Chondrocyte (in vitro differentiated cells): ENCODE data around the gene CACNA1S. TPM values are rescaled to one million over a fixed set of nuclear protein-coding genes. Genes with fewer than 3 reads are reported as not detected.

ENCODE experiments used
- DNase-seq: peaks from one replicate; pipeline ENCODE4 v3.0.0; 2021; ENCODE audit warnings: mixed read lengths, low spot score
- H3K27ac Mint-ChIP-seq: one replicate; pipeline ENCODE4 v1.8.0; 2021; ENCODE audit warnings: mild to moderate bottlenecking, moderate library complexity, mixed read lengths; ENCODE audit not compliant: unreplicated experiment
- H3K27me3 Mint-ChIP-seq: 2 replicates; pipeline ENCODE4 v1.8.0; 2021; ENCODE audit warnings: low read depth, mixed read lengths
- H3K36me3 Mint-ChIP-seq: 2 replicates; pipeline ENCODE4 v1.8.0; 2021; ENCODE audit warnings: low read depth, mixed read lengths
- H3K4me1 Mint-ChIP-seq: 2 replicates; pipeline ENCODE4 v1.8.0; 2021; ENCODE audit warnings: low read depth, mild to moderate bottlenecking, mixed read lengths
- H3K4me3 Mint-ChIP-seq: one replicate; pipeline ENCODE4 v1.8.0; 2021; ENCODE audit warnings: mild to moderate bottlenecking, moderate library complexity, mixed read lengths; ENCODE audit not compliant: unreplicated experiment
- H3K9me3 Mint-ChIP-seq: 2 replicates; pipeline ENCODE4 v1.8.0; 2021; ENCODE audit warnings: low read depth, mixed read lengths
- CTCF ChIP-seq: fragments of 200-600 bp; sonication (generic); IDR thresholded peaks from 2 replicates; pipeline ENCODE4 v1.5.0; 2021; ENCODE audit warnings: antibody characterized with exemption, mild to moderate bottlenecking, moderate library complexity
- total RNA-seq: library from RNA; stranded (reverse); gene quantifications from 3 replicates; pipeline ENCODE4 v1.2.1, GENCODE V29; 2021

The CACNA1S gene
- total RNA-seq, 1 donor from 2014 or later = 0.40 TPM

GRCh38 chr1:201026234-201026633, 86.0 kb downstream of the CACNA1S start:
- H3K36me3 Mint-ChIP-seq = no peaks in the 10 kb centered on the region
- TF ChIP-seq CTCF = no peak
- peak overlapping the region; percentile 51 for H3K27ac Mint-ChIP-seq
- no peak overlapping the region for H3K4me3 Mint-ChIP-seq
- H3K4me1 Mint-ChIP-seq = peaks cover 32% of the 10 kb centered on the region
- no peaks in the 10 kb centered on the region for H3K9me3 Mint-ChIP-seq
- no peak for DNase-seq
- H3K27me3 Mint-ChIP-seq = no peaks in the 10 kb centered on the region

GRCh38 chr1:201025571-201026002, 86.6 kb downstream of the CACNA1S start:
- no peaks in the 10 kb centered on the region for H3K27me3 Mint-ChIP-seq
- no peak overlapping the region for H3K27ac Mint-ChIP-seq
- H3K4me3 Mint-ChIP-seq = no peak overlapping the region
- peak; percentile 70 for TF ChIP-seq CTCF
- peaks cover 35% of the 10 kb centered on the region for H3K4me1 Mint-ChIP-seq
- H3K9me3 Mint-ChIP-seq = no peaks in the 10 kb centered on the region
- no peak for DNase-seq
- no peaks in the 10 kb centered on the region for H3K36me3 Mint-ChIP-seq

DNA sequence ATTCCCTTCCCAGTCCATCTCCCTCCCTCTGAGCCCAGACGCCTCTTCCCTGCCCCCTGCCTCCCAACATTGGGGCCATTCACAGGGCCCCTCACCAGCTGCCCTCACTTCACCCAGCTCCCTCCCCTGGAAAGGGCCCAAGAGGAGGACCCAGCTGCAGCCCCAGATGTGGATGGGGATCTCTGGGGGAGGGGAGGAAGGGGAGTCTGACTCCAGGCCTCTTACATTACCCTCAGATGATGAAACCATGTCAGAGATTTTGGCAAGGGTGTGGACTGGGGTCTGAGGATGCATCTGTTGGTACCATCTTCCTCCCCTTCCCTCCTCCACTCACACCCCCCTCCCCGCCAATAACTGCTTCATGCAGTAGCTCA, 87.6 kb downstream of the CACNA1S start:
- Mint-ChIP-seq H3K27me3 (no peaks in the 10 kb centered on the region), H3K27ac (no peak overlapping the region), H3K4me3 (no peak overlapping the region), H3K36me3 (no peaks in the 10 kb centered on the region), H3K4me1 (peaks cover 36% of the 10 kb centered on the region), H3K9me3 (no peaks in the 10 kb centered on the region)
- TF ChIP-seq CTCF = no peak
- no peak for DNase-seq

GRCh38 chr1:201023920-201024624, 88.2 kb downstream of the CACNA1S start:
- Mint-ChIP-seq H3K9me3 (no peaks in the 10 kb centered on the region), H3K27me3 (no peaks in the 10 kb centered on the region), H3K4me3 (peak overlapping the region; percentile 9), H3K27ac (no peak overlapping the region), H3K36me3 (no peaks in the 10 kb centered on the region), H3K4me1 (peaks cover 42% of the 10 kb centered on the region)
- DNase-seq = no peak
- no peak for TF ChIP-seq CTCF

GRCh38 chr1:201023517-201023902, 88.7 kb downstream of the CACNA1S start, which contains the start of gene KIF21B:
Gene KIF21B (minus strand): TSS chr1:201023714. CDS start chr1:201023383, 331 bp downstream.
- Mint-ChIP-seq H3K4me3 (peak within 1 kb of the TSS; percentile 72), H3K9me3 (no peaks in the 10 kb centered on the region), H3K36me3 (no peaks in the 10 kb centered on the region), H3K27ac (no peak within 1 kb of the TSS), H3K4me1 (peaks cover 43% of the 10 kb centered on the region), H3K27me3 (no peaks in the 10 kb centered on the region)
- DNase-seq = peak; percentile 63
- no peak for TF ChIP-seq CTCF
